Activated T-cell treated with anti-CD3 and anti-CD28 coated beads for 1 hour (primary cell): ENCODE measurements around the gene KIF12.
"Not testable (repeated sequence)": the region's sequence is repeated elsewhere in the genome, so short reads cannot be mapped to it uniquely, and the experiment has no call there.

Experiments
- DNase-seq: peaks from one replicate; pipeline ENCODE4 v3.0.0-alpha.2; 2020; ENCODE audit warnings: low read depth

Gene KIF12

DNA sequence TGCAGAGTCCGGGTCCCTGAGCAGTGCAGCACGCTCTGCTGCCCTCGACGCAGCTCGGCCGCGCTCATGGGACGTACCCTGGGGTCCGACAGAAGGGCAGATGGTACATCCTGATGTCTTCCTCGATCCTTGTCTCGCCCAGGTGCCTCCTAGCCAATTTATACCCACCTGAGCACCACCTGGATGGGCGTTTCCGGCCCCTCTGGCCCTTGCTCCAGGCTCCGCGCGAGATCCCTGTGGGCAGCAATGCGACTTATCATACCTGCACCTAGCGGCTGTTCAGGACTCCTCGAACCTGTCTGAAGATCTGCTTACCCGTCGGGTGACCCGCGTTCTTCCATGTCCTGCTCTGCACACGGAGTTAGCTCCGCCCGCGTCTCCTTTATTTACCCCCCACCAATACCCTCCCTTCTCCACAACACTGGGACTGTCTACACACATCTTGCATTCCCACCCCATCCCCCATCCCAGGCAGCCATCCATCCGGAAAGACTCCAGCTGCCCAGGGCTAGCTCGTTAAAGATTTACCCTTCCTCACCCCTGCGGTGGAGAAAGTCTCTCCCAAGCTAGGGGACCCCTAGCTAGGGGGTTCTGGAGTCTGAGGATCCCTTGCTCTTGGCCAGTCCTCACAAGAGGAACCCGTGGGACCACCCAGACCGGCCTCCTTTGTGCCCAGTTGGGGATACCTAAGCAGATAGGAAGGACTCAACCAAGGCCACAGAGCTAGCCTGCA lies at the start of gene KIF12:
Gene KIF12, minus strand, starts transcription at position 357 of the 733 bp plus-strand sequence. Its CDS starts 16 bp downstream, at position 341.
- DNase-seq: no peak

DNA sequence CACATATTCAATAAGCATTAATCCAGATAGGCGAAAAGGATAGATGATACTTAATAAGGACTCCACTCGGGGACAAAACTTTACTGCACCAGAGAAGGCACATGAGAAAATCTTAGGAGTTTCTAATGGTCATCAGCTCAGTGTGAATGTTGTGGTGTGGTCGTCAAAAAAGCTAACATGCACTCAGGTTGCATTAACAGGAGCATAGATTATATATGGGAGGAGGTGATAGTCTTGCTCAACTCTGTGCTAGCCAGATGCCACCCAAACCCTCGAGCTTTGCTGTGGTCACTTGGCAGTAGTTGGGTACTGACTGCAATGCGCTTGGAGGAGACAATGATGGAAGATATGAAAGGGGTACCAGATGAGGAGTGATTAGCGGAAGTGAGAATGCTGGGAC lies 47.6 kb upstream of the KIF12 start:
- DNase-seq: no peak

DNA sequence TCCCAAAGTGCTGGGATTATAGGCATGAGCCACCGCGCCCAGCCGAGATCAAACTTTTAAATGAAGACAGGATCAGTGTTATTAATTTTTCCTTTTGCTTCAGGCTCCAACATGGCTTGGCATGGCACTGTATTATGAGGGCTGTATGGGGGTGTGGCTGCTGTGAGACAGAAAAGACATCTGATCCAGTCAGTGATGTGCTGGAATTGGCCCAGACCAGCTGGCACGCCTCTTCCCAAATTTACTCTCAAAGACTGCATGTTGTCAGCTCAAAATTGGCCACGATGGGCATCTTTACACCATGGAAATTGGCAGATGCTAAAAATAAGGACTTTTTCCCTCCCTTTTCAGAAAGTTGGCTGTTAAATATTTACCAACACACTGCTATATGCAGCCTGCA lies 44.1 kb upstream of the KIF12 start:
- no peak for DNase-seq

DNA sequence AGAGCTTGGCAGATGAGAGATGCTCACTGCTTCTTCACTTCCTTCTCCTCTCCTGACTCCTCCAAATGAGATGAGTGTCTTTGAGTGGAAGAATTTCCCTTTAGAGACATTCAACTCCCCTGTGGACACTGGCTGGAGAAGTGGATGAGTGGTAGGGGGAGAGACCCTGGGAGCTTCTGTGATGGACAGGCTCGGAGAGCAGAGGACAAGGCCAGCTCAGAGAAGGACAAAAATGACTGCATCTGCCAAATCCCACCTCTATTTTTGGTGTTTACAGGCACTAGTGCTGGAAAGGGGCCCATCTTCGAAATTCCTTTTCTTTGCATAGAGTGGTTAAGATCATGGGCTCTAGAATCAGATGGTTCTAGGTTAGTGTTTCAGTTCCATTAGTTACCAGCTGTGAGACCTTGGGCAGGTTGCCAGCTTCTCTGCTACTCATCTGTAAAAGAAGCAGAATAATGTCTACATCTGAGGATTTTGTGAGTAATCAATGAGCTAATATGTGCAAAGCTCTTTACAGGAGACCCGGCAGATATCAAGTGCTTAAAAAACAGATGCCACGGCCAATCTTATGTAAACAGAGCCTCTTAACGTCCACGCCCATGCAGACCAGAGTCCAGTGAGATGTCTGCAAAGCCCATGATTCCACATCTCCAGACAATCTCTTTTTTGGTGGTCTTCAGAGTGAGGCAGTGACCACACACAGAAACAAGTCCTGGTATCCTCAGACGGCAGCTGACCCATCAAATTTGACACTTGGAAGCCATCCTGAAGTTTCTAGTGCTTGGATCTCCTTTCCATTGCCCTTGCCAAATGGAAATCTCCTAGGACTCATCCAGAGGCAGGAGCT lies 42.7 kb upstream of the KIF12 start:
- no peak for DNase-seq

DNA sequence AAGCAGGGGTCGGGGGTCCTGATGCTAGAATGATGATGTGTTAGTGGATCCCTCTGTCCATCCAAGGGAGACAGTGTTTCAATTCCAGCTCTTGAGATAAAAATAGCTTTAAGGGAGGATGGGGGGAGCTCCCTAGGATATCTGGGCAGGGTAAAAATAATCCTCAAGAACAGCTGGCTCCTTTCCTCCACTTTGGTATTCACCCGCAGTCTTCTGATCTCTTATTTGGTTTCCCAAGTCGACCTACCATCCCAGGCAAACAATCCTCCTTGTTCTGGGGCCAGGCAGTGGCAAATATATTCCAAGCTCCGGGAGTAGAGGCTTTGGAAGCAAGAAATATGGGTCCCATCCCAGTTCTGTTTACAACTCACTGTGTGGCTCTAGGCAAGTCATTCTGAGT lies 41.8 kb upstream of the KIF12 start:
- no peak for DNase-seq

DNA sequence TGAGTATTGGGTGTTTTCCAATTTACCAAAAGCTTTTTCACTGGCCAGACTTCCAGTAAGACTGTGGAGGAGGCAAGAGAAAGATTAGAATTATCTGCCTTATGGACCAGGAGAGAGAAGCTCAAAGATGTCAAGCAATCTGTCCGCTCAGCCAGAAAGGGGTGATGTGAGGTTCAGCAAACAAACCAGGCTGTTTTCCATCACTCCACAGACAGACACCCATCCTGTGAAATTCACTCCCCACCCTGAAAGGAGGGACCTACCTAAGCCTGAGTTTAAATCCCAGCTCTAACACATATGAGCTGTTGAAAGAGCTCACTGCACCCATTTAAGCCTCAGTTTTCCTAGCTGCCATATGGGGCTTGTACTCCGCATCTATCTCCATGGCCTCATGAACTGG lies 41.3 kb upstream of the KIF12 start:
- no peak for DNase-seq

DNA sequence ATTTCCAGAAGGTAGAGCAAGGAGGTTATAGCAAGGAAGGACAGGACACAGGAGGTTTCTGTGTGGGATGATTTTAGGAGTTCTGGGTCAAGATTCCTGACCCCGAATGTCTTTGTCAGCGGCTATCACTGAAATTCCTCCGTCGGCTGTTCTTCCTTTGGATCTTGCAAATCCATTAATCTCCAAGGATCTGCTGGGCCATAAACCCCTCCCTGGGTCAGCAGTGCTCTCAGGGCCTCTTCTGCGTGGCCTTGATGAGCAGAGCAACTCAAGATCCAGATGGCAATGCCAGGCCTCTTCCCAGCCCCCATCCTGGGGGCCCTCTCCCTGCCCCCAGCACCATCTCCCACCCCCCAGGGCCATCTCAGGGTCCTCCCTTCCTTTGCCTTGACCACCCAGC lies 40.0 kb upstream of the KIF12 start:
- DNase-seq: no peak

DNA sequence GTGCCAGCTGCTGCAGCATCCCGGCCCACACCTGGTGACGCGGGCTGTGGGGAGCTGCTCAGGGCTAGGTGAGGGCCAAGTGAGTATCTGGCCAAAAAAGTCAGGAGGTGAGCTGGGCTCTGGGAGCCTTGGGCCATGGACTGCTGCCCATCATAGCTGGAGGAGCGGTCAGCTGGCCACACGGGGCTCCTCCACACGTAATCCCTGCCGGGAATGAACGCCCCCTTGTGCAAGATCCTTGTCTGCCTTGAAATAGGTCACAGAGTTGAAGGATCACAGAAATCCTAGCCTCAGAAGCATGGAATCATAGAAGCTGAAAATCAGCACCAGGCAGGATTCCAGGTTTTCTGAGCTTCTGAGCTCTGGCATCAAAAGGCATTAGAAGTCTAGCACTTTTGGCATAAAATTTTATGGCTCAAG lies 39.5 kb upstream of the KIF12 start:
- no peak for DNase-seq

DNA sequence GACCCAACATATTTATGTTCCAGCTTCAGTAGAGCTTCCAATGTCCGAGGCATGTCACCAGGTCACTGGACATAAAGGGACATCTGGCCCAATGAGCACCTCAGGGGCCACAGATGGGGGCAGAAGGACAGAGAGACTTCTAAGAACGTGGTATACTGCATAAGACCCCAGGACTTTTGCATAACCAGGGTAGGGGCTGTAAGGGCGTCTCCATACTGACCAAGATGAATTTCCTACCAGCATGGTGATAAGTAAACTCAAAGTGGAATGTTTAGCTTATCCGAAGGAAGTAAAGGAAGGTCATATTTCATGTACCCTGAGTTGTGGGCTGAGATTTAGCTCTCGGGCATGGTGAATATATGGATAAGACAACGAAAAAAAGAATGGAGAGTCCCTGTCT lies 38.7 kb upstream of the KIF12 start:
- DNase-seq: no peak

DNA sequence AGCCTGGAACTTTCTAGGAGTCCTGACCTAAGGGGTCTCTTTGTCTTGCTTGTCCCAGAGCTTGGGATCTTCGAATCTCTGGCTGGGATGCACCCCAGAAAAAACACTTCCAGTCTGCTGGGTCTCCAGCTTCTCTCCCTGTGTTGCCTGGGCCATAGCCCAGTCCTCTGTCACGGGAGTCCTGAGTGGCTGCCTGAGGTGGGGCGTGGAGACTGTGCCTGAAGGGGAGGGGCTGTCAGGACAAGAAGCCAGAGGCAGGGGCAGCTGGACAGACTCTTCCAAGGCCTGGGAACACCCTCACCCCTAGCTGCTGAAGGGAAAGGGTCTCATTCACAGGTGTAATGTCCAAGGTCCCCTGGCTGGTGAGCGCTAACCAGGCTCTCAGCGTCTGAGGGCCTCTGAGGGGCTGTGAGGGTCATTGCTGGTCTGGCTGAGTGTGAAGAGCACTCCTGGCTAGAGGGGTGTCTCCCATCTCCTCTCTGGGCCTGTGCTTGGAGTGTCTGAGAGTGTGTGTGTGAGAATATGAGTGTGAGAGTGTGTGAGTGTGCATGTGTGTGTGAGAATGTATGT lies 35.8 kb upstream of the KIF12 start:
- no peak for DNase-seq

DNA sequence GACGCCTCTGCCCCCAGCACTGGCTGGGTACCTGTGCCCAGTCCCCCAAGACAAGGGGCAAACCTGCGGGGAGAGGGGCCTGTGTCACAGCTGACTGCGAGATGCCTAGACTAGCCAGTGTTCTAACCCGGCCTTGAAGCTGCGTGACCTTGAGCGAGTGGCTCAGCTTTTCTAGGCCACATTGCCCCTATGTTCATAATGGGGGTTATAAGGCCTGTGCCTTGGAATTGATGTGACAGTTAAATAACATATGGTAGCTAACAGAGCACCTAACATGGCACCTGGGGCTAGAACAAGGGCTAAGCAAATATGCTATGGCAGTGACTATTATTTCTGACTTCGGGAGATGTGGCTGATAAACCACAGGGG lies 33.4 kb upstream of the KIF12 start:
- no peak for DNase-seq

DNA sequence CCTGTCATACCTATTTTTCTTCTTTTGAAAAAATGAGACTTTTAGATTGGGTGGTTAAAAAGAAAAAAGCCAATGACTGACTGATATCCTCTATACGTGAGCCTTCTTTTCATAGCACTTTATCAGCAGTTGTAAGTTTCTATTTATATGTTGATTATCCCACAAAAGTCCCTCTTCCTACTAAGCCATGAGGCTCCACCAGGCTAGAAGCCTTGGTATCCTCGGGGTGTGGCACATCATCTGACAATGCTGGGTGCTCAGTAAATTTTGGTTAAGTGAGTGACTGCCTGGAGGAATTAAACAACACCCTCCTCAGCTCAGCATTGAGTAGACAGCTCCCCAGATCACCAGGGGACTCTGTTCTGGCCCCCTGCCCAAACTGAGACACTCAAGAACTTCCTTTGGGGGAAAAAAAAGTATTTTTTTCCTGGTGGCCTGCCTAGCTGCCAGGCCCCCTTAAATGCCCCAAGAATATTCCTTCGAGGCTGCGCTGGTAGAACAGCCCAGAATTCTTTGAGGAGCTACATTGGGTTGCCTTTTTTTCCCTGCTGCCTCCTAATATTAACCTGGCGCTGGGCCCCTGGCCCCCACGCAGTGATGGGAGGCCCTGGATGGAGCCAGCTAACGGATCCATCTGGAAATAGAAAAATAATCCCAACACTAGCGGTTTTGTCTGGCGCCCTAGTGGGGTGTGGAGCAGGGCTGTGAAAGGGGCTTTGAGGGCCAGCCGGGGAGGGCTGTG lies 32.9 kb upstream of the KIF12 start:
- DNase-seq: no peak

DNA sequence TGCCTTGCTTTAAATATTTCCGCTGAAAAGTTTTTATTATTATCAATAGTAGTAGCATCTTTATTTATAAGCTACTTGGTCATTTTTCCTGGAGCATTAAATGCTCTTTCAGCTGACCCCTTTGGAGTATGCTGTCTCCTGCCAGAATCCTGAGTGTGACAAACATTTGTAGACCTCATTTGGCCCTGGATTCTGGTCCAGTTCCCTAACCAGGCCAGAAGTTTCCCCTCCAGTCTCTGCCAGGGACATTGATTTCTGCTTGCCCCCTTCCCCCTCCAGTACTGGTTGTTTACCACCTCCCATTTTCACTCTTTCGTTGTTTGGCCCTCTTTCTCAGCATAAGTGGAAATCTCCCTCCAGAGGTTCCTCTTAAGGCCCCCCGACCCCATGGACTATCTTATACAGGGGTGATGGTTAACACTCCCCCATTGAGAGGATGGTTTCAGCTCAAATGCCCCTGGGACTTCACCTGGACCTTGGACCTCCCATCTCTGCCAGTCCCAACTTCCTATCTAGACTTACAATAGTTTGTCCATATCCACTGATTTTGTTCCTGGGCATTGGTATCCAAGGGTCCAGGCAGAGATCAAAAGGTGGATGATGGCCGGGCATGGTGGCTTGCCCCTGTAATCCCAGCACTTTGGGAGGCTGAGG lies 31.7 kb upstream of the KIF12 start:
- DNase-seq: no peak

DNA sequence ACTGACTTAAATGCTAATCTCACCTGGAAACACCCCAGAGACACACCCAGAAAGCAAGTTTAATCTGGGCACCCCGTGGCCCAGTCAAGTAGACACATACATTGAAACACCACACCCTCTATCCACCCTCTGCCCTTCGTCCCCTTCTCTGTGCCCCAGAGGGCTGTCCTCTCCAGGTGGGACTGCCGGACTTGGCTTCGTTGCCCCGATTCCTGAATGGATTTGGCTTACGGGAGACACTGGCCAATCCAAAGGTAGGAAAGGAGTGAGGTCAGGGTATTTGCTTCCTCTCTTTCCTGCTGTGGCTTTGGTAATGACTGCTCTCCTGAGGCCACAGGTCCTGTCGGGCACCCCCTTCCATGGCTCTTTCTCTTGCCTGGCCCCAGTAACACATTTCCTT lies 31.0 kb upstream of the KIF12 start:
- no peak for DNase-seq

DNA sequence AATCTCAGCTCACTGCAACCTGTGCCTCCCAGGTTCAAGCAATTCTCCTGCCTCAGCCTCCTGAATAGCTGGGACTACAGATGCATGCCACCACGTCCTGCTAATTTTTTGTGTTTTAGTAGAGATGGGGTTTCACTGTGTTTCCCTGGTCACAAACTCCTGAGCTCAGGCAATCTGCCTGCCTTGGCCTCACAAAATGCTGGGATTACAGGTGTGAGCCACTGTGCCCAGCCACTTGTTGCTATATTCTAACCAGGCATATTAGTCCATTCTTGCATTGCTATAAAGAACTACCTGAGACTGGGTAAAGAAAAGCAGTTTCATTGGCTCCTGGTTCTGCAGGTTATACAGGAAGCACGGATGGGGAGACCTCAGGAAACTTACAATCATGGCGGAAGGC lies 29.7 kb upstream of the KIF12 start:
- not testable (repeated sequence) for DNase-seq

DNA sequence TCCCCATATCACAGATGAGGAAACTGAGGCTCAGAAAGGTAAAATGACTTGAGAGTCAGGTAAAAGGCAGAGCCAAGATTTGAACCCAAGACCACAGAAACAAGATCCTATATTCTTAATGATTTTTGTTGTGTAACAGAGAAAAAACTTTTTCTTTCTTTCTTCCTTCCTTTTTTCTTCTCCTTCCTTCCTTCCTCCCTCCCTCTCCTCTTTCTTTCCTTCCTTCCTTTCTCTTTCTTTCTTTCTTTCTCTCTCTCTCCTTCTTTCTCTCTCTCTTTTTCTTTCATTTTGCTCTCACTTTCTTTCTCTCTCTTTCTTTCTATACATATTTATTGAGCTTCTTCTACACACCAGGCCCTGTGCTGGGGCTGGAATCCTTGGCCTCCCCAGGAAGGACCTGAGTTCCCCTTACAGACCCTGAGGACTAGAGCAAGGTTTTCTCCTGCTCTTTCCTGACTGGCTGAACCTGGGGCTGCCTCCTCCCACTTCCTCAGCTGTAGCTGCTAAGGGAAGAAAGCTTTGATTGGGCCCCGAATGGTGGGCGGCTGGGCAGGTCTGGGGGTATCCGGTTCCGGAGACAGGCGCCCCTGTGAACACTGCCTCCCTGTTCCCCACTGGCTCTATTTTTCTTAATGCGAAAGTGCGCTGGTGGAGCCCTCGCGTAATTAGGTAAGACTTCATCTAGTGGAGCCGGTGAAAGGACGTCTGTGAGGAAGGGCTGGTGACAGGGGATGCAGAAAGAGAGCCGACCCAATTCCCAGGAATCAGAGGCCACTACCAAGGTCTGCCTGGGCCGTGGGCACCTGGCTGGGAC lies 27.4 kb upstream of the KIF12 start:
- DNase-seq: no peak

DNA sequence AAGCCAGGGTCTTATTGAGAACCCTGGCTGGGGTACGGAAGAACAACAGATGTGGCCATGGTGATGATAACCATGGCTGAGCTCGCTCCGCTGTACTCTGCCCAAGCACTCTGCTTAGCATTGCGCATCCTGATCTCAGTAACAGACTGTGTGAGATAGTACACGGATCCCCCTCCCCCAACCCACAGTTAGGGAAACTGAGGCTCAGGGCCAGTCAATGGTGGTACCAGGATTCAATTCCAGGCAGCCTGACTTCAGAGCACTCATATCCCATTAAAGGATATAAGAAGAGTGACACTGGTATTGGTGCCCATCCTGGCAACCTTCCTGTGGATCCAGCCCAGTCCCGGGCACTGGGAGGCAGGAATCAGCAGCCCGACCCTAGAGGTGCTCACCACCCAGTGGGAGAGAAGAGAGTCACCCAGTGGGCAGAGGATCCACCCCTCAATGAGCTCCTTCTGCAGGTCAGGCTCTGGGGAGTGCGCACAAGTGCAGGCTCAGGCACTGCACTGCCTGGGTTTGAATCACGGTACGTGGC lies 26.5 kb upstream of the KIF12 start:
- DNase-seq: no peak

DNA sequence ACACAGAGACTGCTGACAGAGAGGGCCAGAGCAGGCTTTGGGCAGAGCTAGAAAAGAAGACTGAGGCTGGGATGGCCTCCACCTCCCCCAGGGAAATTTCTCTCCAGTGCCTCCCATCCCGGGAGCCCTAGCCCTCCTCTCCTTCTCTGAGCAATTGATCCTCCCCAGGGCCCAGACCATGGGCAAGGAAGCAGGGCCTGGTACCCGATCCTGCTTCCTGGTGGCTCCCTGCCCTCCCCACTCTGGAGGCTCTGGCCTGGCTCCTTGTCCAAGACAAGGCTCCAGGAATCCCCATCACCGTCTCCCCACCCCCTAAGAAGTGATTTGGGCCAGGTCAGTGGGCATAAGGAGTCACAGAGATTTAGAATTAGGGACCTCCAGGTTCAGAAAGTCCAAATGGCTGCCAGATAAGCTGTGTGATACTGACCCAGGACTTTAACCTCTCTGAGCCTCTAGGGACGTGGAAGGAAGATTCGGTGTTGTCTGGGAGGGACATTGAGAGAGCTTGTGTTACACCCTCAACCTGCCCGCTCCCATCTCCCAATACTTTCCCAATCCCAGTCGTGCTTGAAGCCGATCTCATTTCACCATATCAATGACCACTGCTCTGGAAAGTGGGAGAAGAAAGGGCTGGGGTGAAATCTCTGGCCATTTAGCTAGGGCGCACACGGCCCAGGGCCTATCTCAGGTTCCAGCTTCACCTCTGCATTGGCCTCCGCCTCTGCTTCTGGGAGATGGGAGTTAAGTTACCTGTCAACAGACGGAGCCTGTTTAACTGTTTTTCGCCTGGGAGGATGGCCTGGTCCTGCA lies 25.8 kb upstream of the KIF12 start:
- no peak for DNase-seq

DNA sequence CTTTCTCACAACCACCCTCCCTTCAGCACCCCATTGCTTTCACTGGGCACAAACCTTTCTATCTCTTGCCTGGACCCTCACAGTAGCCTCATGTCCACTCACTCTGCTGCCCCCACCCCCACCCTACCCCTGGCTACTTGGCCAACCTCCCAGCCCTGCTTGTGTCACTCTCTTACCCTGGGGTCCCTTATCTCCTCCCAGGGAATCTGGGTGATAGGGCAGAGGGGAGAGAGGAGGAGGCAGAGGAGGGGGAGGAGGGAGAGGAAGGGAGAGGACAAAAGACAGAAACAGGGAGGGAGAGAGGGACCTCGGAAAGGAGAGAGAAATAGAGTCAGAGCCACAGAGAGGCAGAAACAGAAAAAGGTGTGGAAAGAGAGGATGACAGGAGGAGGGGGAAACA lies 25.0 kb upstream of the KIF12 start:
- no peak for DNase-seq
